ENCODE results near the gene USP26.
"Not testable (repeated sequence)": the region's sequence is repeated elsewhere in the genome, so short reads cannot be mapped to it uniquely, and the experiment has no call there.

Gene USP26

DNA sequence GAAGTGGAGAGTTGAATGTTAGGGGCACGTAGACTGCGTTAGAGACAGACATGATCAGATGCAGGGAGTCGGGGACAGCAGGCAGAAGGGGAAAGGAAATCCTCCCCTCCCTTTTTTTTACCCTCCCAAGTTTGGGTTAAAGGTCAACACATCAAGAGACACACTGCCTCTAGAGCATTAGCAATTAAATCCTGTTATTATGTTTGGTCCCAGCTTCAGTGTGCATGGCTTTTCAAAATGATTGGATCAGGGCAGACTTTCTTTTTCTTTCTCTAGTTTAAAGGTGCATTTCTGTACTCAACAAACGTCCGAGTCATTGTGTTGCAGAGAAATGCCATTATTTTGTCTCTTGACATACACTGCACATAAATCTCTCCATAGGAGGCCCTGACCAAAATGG, 63.9 kb downstream of the USP26 start:
- DNase-seq: no peak

DNA sequence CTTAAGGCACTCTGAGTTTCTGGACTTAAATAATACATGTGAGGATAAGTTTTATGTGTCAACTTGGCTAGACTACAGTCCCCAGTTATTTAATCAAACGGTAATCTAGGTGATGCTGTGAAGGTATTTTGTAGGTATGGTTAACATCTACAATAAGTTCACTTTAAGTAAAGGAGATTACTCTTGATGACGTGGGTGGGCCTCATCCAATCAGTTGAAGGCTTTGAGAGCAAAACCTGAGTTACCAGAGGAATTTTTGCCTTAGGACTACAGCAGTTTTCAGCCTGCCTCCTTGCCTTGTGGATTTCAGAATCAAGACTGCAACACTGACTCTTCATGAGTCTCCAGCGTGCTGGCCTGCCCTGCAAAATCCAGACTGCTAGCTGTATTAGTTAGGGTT, 78.7 kb downstream of the USP26 start:
- no peak for DNase-seq

DNA sequence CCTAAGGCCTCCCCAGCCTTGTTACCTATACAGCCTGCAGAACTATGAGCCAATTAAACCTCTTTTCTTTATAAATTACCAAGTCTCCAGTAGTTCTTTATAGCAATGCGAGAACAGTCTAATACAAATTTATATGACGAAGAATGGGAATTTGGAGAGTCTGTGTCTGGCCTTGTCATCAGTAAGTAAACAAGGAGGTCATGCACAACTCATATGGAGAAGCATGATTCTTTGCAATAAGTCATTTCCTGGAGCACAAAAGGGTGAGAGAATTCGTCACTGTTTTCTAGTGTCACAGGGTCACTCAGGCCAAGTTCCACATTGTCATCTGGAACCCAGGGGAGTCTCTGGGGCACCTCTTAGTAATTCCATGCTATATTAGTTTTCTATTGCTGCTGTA, 89.5 kb downstream of the USP26 start:
- no peak for DNase-seq

DNA sequence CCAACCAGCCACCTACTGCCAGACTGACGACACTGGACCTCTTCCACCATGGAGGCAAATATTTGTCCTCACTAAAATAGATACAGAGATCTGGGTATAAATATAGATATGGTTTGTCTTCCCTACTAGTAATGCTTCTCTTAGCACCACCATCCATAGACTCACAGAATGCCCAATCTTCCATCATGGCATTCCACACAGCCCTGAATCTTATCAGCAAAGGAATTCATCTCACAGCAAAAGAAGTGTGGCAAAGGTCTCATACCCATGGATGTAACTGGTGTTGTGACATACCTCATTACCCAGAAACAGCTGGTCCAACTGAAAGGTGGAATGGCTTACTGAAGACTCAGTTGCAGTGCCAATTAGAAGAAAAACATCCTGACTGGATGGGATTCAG, 91.3 kb downstream of the USP26 start:
- no peak for DNase-seq

DNA sequence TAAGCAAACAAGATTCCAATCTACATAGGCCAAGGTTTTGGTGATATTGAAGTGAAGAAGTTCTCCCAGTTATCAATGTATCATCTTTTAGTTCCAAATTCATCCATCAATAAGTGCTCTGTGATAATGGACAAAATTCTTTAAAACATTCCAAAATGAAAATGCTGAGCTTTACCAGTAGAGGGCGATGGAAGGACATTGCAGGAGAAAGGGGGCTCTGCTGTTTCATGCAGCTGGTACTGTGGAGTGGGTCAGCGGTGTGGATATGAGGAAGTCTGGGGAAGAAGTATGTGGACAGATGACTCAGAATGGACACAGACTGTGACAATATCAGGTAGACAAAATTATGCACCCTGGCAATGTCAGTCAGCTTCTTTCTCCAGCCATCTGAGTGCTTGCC, 91.9 kb downstream of the USP26 start:
- no peak for DNase-seq

DNA sequence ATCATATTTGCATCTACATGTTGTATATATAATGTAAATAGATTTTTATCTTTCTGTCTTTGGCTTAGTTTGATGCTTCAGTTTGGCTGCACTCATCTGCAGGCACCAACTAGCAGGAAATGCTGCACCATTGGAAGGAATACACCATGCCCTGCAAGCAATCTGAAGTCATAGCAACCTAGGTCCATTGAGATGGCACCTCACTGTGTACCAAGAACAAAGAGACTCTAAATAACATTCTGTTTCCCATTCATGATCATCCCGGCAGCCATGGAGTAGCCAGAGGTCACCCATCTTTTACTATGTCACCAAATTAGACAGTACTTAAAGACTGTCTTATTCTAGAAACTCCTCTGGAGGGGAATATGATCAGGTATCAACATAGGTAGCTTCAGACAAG, 97.7 kb downstream of the USP26 start:
- DNase-seq: no peak

DNA sequence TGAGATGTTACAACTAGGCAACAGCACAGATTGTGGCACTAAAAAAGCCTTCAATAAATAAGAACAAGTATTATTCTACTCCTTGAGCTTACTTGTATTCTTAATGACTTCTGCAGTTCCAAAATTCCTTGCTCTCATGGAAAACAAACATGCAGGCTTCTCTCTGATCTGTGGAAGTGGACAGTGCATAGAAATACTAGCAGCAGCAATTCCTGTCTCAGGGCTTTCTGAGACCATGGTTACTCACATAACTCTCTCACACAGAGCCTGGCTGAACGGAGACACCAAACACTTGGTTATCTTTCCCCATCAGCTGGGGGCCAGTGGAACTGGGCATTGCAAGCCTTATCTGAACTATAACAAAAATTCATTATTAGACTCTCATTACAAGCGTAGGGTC, 106.1 kb downstream of the USP26 start:
- no peak for DNase-seq

DNA sequence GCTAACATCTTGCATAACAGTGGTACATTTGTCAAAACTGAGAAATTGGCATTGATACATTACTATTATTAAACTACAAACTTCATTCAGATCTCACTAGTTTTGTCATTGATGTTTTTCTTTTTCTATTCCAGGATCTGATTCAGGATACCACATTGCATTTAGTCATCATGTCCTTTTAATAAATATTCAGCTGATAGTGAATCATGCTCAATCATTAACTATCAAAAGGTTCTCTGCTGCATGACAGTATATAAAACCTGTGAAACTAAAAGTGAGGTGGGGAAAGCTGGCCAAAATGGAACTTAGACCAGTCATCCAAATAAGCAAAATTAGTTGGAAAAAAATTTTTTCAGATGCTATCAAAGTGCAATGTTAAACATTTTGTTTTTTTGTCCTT, 110.4 kb downstream of the USP26 start:
- DNase-seq: no peak

DNA sequence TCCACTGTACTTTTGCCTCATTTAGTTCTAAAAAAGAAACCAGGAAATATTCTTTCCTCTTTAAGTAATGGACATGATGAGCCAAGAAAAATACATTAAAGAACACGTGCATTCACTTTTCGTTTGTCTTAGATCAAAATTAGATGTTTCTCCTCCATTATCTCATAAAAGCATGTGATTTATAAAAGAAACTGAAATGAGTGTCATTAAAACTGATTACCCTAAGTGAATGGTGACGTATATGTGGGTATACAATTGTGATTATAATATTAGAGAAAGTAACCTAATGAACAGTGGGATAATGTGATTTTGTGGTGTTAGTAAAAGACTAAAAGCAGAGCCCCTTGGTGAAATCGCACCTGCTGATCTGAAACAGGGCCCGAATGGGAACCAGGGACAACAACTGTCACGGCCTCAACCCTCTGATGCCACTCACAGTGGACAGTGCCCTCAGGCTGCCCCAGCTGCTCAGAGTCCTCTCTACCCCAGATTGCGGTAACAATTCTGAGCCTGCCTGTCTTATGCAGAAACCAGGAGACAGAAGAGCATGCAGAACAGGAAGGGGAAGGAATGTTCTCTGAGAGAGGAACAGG, 112.8 kb downstream of the USP26 start:
- no peak for DNase-seq

DNA sequence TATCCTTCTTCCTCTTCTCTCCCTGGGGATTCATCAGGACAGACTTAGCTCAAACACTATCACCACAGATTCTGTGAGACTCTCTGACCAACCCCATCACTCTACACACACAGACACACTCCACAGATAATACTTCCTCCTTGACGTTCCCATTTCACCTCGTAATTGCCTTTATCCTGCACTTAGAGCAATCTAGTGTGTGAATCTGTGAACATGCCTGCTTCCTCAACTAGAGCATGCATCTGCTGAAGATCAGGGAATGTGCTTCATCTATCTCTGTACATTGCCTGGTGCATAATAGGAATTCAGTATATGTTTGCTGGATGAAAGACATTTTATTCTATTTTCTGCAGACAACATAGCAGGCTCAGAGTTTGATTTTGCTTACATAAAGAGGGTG, 113.4 kb downstream of the USP26 start:
- no peak for DNase-seq

DNA sequence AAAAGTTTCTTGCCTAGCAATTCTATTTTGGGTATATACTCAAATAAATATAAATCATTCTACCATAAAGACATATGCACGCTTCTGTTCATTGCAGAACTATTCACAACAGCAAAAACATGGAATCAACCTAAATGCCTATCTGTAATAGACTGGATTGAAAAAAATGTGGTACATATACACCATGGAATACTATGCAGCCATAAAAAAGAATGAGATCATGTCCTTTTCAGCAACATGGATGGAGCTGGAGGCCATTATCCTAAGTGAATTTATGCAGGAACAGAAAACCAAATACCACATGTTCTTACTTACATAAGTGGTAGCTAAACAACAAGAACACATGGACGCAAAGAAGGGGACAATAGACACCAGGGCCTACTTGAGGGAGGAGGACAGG, 116.9 kb downstream of the USP26 start:
- DNase-seq: not testable (repeated sequence)
